Measurements from ENCODE around the gene LGALS7B. TPM values are rescaled to one million over a fixed set of nuclear protein-coding genes. Genes with fewer than 3 reads are reported as not detected.
"Not testable (repeated sequence)": the region's sequence is repeated elsewhere in the genome, so short reads cannot be mapped to it uniquely, and the experiment has no call there.

The LGALS7B gene
- total RNA-seq, 2 experiments from 2014 or later, result not detected

DNA sequence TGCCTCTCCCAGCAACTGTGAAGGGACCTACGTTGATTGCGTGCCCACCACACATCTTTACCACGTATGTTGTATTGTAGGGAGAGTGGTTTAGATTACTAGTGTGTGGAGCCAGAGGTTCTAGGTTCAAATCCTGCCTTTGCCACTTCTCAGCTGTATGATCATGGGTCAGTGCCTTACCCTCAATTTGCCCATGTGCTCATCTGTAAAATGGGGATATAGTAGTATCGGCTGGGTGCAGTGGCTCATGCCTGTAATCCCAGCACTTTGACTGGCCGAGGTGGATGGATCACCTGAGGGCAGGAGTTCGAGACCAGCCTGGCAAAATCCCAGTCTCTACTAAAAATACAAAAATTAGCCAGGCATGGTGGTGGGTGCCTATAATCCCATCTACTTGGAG is 24.3 kb downstream of the LGALS7B start:
- ATAC-seq (ENCODE audit: poor library complexity), result no peak
- DNase-seq, result no peak
- H3K4me1 ChIP-seq (ENCODE audit: insufficient read depth, low read length), result no peaks in the 10 kb centered on the region
- Mint-ChIP-seq H3K27me3 (no peaks in the 10 kb centered on the region), H3K36me3 (ENCODE audit: low read depth) (peaks cover 24% of the 10 kb centered on the region), H3K4me1 (ENCODE audit: low read depth) (no peaks in the 10 kb centered on the region), H3K9me3 (no peaks in the 10 kb centered on the region), H3K4me3 (no peak overlapping the region), H3K27ac (no peak overlapping the region)
- no peaks in the 10 kb centered on the region for H3K27me3 ChIP-seq (ENCODE audit: control insufficient read depth in 1 of 2, insufficient read depth in 2 of 2, low read length in 2 of 2)
- peaks cover 37% of the 10 kb centered on the region for H3K36me3 ChIP-seq (ENCODE audit: insufficient read depth, low read length)
- H3K9me3 ChIP-seq (ENCODE audit: control insufficient read depth in 1 of 2, insufficient read depth in 1 of 2, low read length in 2 of 2), result no peaks in the 10 kb centered on the region
- intact Hi-C loops (cut with DNase I, micrococcal nuclease), result no loop called here
- no peak overlapping the region for H3K4me3 ChIP-seq (ENCODE audit: low read length)
- ChIA-PET POLR2A (no interaction called here), CTCF (no interaction called here)
- H3K27ac ChIP-seq (ENCODE audit: low read depth in 1 of 2, low read length in 2 of 2), result no peak overlapping the region
- TF ChIP-seq, protein P1, sequence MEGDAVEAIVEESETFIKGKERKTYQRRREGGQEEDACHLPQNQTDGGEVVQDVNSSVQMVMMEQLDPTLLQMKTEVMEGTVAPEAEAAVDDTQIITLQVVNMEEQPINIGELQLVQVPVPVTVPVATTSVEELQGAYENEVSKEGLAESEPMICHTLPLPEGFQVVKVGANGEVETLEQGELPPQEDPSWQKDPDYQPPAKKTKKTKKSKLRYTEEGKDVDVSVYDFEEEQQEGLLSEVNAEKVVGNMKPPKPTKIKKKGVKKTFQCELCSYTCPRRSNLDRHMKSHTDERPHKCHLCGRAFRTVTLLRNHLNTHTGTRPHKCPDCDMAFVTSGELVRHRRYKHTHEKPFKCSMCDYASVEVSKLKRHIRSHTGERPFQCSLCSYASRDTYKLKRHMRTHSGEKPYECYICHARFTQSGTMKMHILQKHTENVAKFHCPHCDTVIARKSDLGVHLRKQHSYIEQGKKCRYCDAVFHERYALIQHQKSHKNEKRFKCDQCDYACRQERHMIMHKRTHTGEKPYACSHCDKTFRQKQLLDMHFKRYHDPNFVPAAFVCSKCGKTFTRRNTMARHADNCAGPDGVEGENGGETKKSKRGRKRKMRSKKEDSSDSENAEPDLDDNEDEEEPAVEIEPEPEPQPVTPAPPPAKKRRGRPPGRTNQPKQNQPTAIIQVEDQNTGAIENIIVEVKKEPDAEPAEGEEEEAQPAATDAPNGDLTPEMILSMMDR (IDR thresholded peaks at IDR 0.05), result no peak

DNA sequence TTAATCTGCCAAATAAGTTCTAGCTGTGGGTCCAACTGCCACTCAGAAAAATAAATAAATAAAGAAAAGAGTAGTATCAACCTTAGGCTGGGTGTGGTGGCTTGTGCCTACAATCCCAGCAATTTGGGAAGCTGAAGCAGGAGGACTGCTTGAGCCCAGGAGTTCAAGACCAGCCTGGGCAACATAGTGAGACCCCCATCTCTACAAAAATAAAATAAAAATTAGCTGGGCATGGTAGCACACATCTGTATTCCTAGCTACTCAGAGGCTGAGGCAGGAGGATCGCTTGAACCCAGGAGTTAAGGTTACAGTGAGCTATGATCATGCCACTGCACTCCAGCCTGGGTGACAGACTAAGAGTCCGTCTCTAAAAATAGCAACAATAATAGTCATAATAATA is 24.9 kb downstream of the LGALS7B start:
- H3K9me3 Mint-ChIP-seq; H3K27ac Mint-ChIP-seq; H3K4me1 ChIP-seq (ENCODE audit: insufficient read depth, low read length); H3K4me3 Mint-ChIP-seq; H3K27me3 ChIP-seq (ENCODE audit: control insufficient read depth in 1 of 2, insufficient read depth in 2 of 2, low read length in 2 of 2); ATAC-seq (ENCODE audit: poor library complexity); H3K27ac ChIP-seq (ENCODE audit: low read depth in 1 of 2, low read length in 2 of 2); H3K4me1 Mint-ChIP-seq (ENCODE audit: low read depth); H3K27me3 Mint-ChIP-seq; H3K4me3 ChIP-seq (ENCODE audit: low read length); DNase-seq; H3K9me3 ChIP-seq (ENCODE audit: control insufficient read depth in 1 of 2, insufficient read depth in 1 of 2, low read length in 2 of 2); intact Hi-C loops (cut with DNase I, micrococcal nuclease): not testable (repeated sequence)
- ChIA-PET CTCF (interaction anchor here (0.9 kb wide), 1 partner anchor 44 kb away, joined by 3 read pairs; no protein-coding TSS in a partner anchor), POLR2A (interaction anchor here (1.3 kb wide), 1 partner anchor 36 kb away, joined by 3 read pairs; the partner anchor contains the start of gene HNRNPL)
- H3K36me3 Mint-ChIP-seq (ENCODE audit: low read depth), result peaks cover 24% of the 10 kb centered on the region
- peaks cover 37% of the 10 kb centered on the region for H3K36me3 ChIP-seq (ENCODE audit: insufficient read depth, low read length)

DNA sequence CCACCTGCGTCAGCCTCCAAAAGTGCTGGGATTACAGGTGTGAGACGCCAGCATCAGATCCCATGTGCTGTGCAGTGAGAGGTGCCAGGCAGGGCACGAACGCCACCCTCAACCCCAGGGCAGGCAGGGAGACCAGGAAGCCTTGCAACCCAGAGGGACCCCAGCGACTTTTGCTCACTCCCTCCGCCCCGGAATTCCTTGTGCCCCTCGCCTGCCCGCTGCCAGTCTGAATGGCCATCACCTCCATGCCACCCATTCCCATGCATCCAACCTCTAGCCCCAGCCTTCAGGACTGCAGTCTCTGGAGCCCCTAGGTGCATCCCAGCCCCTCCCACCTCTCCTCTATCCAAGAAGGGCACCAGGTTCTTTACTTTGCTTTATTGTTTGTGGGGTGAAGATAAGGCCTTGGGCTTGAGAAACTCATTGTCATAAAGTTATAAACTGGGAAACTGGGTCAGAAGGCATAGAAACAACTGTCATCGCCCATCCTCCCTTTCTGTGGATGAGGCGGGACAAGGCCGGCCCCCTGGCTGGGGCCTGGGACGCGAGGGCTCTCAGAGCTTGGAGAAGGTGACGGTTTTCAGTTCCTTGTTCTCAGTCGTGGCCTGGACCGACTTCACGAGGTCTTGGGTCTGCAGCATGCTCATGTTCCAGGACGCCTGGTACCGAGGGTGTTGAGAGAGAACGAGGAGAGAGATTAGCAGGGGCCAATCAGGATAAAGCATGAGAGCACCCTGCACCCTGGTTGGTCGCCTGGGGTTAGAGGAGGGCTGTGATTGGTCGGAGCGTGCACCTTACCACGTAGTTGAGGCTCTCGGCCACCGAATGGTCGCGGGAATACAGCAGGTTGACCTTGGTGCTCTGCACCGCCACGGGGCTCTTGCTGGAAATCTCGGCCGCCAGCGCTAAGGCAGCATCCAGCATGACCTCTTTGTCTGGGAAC is 26.3 kb downstream of the LGALS7B start:
- Mint-ChIP-seq H3K36me3 (ENCODE audit: low read depth) (peaks cover 32% of the 10 kb centered on the region), H3K9me3 (no peaks in the 10 kb centered on the region), H3K27me3 (no peaks in the 10 kb centered on the region), H3K4me3 (no peak overlapping the region), H3K27ac (no peak overlapping the region), H3K4me1 (ENCODE audit: low read depth) (peaks cover under 1% of the 10 kb centered on the region)
- H3K4me3 ChIP-seq (ENCODE audit: low read length), result no peak overlapping the region
- no peaks in the 10 kb centered on the region for H3K4me1 ChIP-seq (ENCODE audit: insufficient read depth, low read length)
- TF ChIP-seq, protein P1 (IDR thresholded peaks at IDR 0.05), result no peak
- intact Hi-C loops (cut with DNase I, micrococcal nuclease), result no loop called here
- CTCF ChIA-PET, result no interaction called here
- POLR2A ChIA-PET, result interaction anchor here (1.3 kb wide), 1 partner anchor 34 kb away, joined by 3 read pairs; the partner anchor contains the start of gene HNRNPL
- DNase-seq (no peak), ATAC-seq (ENCODE audit: poor library complexity) (no peak)
- no peak overlapping the region for H3K27ac ChIP-seq (ENCODE audit: low read depth in 1 of 2, low read length in 2 of 2)
- H3K27me3 ChIP-seq (ENCODE audit: control insufficient read depth in 1 of 2, insufficient read depth in 2 of 2, low read length in 2 of 2), result no peaks in the 10 kb centered on the region
- no peaks in the 10 kb centered on the region for H3K9me3 ChIP-seq (ENCODE audit: control insufficient read depth in 1 of 2, insufficient read depth in 1 of 2, low read length in 2 of 2)
- peaks cover 44% of the 10 kb centered on the region for H3K36me3 ChIP-seq (ENCODE audit: insufficient read depth, low read length)
